ENCODE measurements around the gene BICC1.

- TF ChIP-seq, protein P1, sequence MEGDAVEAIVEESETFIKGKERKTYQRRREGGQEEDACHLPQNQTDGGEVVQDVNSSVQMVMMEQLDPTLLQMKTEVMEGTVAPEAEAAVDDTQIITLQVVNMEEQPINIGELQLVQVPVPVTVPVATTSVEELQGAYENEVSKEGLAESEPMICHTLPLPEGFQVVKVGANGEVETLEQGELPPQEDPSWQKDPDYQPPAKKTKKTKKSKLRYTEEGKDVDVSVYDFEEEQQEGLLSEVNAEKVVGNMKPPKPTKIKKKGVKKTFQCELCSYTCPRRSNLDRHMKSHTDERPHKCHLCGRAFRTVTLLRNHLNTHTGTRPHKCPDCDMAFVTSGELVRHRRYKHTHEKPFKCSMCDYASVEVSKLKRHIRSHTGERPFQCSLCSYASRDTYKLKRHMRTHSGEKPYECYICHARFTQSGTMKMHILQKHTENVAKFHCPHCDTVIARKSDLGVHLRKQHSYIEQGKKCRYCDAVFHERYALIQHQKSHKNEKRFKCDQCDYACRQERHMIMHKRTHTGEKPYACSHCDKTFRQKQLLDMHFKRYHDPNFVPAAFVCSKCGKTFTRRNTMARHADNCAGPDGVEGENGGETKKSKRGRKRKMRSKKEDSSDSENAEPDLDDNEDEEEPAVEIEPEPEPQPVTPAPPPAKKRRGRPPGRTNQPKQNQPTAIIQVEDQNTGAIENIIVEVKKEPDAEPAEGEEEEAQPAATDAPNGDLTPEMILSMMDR (IDR thresholded peaks at IDR 0.05) = no peak
- TF ChIP-seq POLR2A (IDR thresholded peaks at IDR 0.05) = no peak
Observed at GRCh38 chr10:58556516-58557165, 44.0 kb downstream of the BICC1 start.

All from thyroid gland (tissue), 4 donors.